IMR-90 (cell line): ENCODE data around the gene POLD4. TPM values are rescaled to one million over a fixed set of nuclear protein-coding genes. Genes with fewer than 3 reads are reported as not detected.

ENCODE experiments used
- ATAC-seq: fragments of 200-7000 bp; cut with Tn5 transposase; 2 replicates; pipeline ENCODE4 v1.9.1; 2020; ENCODE audit warnings: low read depth, mild to moderate bottlenecking, moderate library complexity
- BruUV-seq: library from RNA; stranded (reverse); fragments of 400-500 nt; replicated peaks from 2 replicates; lab custom pipeline; 2021; lab: Mats Ljungman, UMichigan
- CTCF ChIA-PET: fragments of 300-600 bp; formaldehyde crosslinking; extraction: SDS; loops from one replicate; lab custom pipeline; 2021; ENCODE audit warnings: antibody characterized with exemption; lab: Yijun Ruan, JAX
- POLR2A ChIA-PET: fragments of 300-600 bp; sonication (Branson Sonifier 250); formaldehyde crosslinking; loops from one replicate; lab custom pipeline; 2022; ENCODE audit warnings: antibody characterized with exemption; ENCODE audit not compliant: unreplicated experiment; lab: Charles Lee
- DNase-seq: peaks from one replicate; pipeline ENCODE4 v3.0.0; 2013
- H2AFZ ChIP-seq: replicated peaks from 2 replicates; pipeline ENCODE3; 2013; ENCODE audit warnings: low read length, mild to moderate bottlenecking; ENCODE audit not compliant: poor library complexity
- H2AK5ac ChIP-seq: 2 replicates; pipeline ENCODE4 v1.6.1; 2013; ENCODE audit warnings: low read depth, low read length, inconsistent platforms
- H2AK9ac ChIP-seq: replicated peaks from 2 replicates; pipeline ENCODE3; 2013; ENCODE audit warnings: mild to moderate bottlenecking, low read depth, low read length, moderate library complexity; ENCODE audit not compliant: poor library complexity
- H2BK120ac ChIP-seq: 2 replicates; pipeline ENCODE4 v1.6.1; 2013; ENCODE audit warnings: low read depth, low read length, inconsistent platforms
- H2BK15ac ChIP-seq: 3 replicates; pipeline ENCODE4 v1.6.1; 2013; ENCODE audit warnings: low read depth, low read length, inconsistent platforms
- H2BK20ac ChIP-seq: 2 replicates; pipeline ENCODE4 v1.6.1; 2013; ENCODE audit warnings: low read depth, mild to moderate bottlenecking, inconsistent platforms, low read length, moderate library complexity
- H2BK5ac ChIP-seq: 2 replicates; pipeline ENCODE4 v1.6.1; 2013; ENCODE audit warnings: mild to moderate bottlenecking, low read depth, low read length, inconsistent platforms; ENCODE audit not compliant: poor library complexity, severe bottlenecking
- H3K14ac ChIP-seq: replicated peaks from 2 replicates; pipeline ENCODE4 v1.6.1; 2013; ENCODE audit warnings: low read depth, low read length, inconsistent platforms
- H3K18ac ChIP-seq: 2 replicates; pipeline ENCODE4 v1.6.1; 2013; ENCODE audit warnings: low read depth, low read length, control low read depth
- H3K23ac ChIP-seq: 2 replicates; pipeline ENCODE4 v1.6.1; 2013; ENCODE audit warnings: low read depth, low read length, inconsistent platforms
- H3K27ac ChIP-seq: 2 replicates; pipeline ENCODE4 v1.5.1; 2013; ENCODE audit warnings: mild to moderate bottlenecking, control low read depth, low read length; ENCODE audit not compliant: insufficient read depth
- H3K27me3 ChIP-seq: 2 replicates; pipeline ENCODE4 v1.6.1; 2013; ENCODE audit warnings: low read length; ENCODE audit not compliant: control insufficient read depth, insufficient read depth
- H3K36me3 ChIP-seq: 2 replicates; pipeline ENCODE4 v1.6.1; 2013; ENCODE audit warnings: low read length, mixed read lengths; ENCODE audit not compliant: control insufficient read depth, insufficient read depth
- H3K4ac ChIP-seq: 2 replicates; pipeline ENCODE4 v1.6.1; 2013; ENCODE audit warnings: low read depth, low read length, inconsistent platforms
- H3K4me1 ChIP-seq: 2 replicates; pipeline ENCODE4 v1.6.1; 2013; ENCODE audit warnings: low read length, mixed read lengths; ENCODE audit not compliant: control insufficient read depth, insufficient read depth
- H3K4me2 ChIP-seq: 2 replicates; pipeline ENCODE4 v1.6.1; 2013; ENCODE audit warnings: low read depth, mild to moderate bottlenecking, control low read depth, low read length, moderate library complexity
- H3K4me3 ChIP-seq: 2 replicates; pipeline ENCODE4 v1.5.1; 2013; ENCODE audit warnings: low read depth, mild to moderate bottlenecking, control low read depth, low read length, moderate library complexity; ENCODE audit not compliant: insufficient read depth
- H3K56ac ChIP-seq: 2 replicates; pipeline ENCODE4 v1.6.1; 2013; ENCODE audit warnings: low read length, inconsistent platforms; ENCODE audit not compliant: insufficient read depth; ENCODE audit errors: extremely low read depth
- H3K79me1 ChIP-seq, 2 experiments: 2 replicates each; pipeline ENCODE4 v1.6.1; 2013; ENCODE audit warnings: low read length in 2 of 2, inconsistent platforms in 1 of 2, low read depth in 1 of 2
- H3K9ac ChIP-seq: 2 replicates; pipeline ENCODE4 v1.6.1; 2013; ENCODE audit warnings: low read depth, low read length, control low read depth
- H3K9me1 ChIP-seq: 2 replicates; pipeline ENCODE4 v1.6.1; 2013; ENCODE audit warnings: low read length, inconsistent platforms; ENCODE audit not compliant: insufficient read depth
- H3K9me3 ChIP-seq: 2 replicates; pipeline ENCODE4 v1.6.1; 2013; ENCODE audit warnings: low read length; ENCODE audit not compliant: control insufficient read depth, insufficient read depth
- H4K20me1 ChIP-seq: 2 replicates; pipeline ENCODE4 v1.6.1; 2013; ENCODE audit warnings: low read length, inconsistent platforms; ENCODE audit not compliant: insufficient read depth
- H4K5ac ChIP-seq: 2 replicates; pipeline ENCODE4 v1.6.1; 2013; ENCODE audit warnings: mild to moderate bottlenecking, low read depth, low read length, control low read depth
- H4K8ac ChIP-seq, 2 experiments: 2 replicates each; pipeline ENCODE4 v1.6.1; 2013; ENCODE audit warnings: low read depth in 2 of 2, low read length in 2 of 2, control low read depth in 1 of 2, inconsistent platforms in 1 of 2
- H4K91ac ChIP-seq: 2 replicates; pipeline ENCODE4 v1.6.1; 2013; ENCODE audit warnings: low read depth, low read length, inconsistent platforms; ENCODE audit not compliant: insufficient read depth
- BHLHE40 ChIP-seq: fragments of 150-350 bp; IDR thresholded peaks from 2 replicates; pipeline ENCODE4 v1.6.1; 2016; ENCODE audit warnings: mild to moderate bottlenecking, low read depth, low read length
- CEBPB ChIP-seq: IDR thresholded peaks from 2 replicates; pipeline ENCODE4 v1.6.1; 2012; ENCODE audit warnings: low read depth, low read length, improper control_type of control experiment
- CHD1 ChIP-seq: IDR thresholded peaks from 2 replicates; pipeline ENCODE4 v1.6.1; 2012; ENCODE audit warnings: low read depth, low read length, improper control_type of control experiment
- CTCF ChIP-seq: conservative IDR thresholded peaks from 2 replicates; pipeline ENCODE4 v1.5.1; 2012; ENCODE audit warnings: mild to moderate bottlenecking, low read depth, low read length, improper control_type of control experiment
- ELK1 ChIP-seq: fragments of 150-350 bp; IDR thresholded peaks from 2 replicates; pipeline ENCODE4 v1.6.1; 2016; ENCODE audit warnings: low read depth, mild to moderate bottlenecking, low read length, moderate library complexity, borderline replicate concordance
- FOS ChIP-seq: fragments of 150-350 bp; IDR thresholded peaks from 2 replicates; pipeline ENCODE4 v1.6.1; 2016; ENCODE audit warnings: low read depth, low read length
- MAZ ChIP-seq: IDR thresholded peaks from 2 replicates; pipeline ENCODE4 v1.6.1; 2012; ENCODE audit warnings: low read depth, mild to moderate bottlenecking, low read length, improper control_type of control experiment, moderate library complexity, borderline replicate concordance
- RCOR1 ChIP-seq: IDR thresholded peaks from 2 replicates; pipeline ENCODE4 v1.6.1; 2012; ENCODE audit warnings: mild to moderate bottlenecking, low read length, improper control_type of control experiment; ENCODE audit not compliant: insufficient replicate concordance
- RFX5 ChIP-seq: IDR thresholded peaks from 2 replicates; pipeline ENCODE4 v1.8.0; 2012; ENCODE audit warnings: low read depth, mild to moderate bottlenecking, low read length, moderate library complexity
- USF2 ChIP-seq: fragments of 150-350 bp; IDR thresholded peaks from 2 replicates; pipeline ENCODE4 v1.6.1; 2017; ENCODE audit warnings: mild to moderate bottlenecking, antibody characterized with exemption, low read length, low read depth
- WGBS, 2 experiments: methylation state at CpG; one replicate each; pipeline versions ENCODE4 v1.1.5 to v1.1.7; 2013; ENCODE audit warnings: missing lambda C conversion rate in 2 of 2; ENCODE audit not compliant: insufficient read length in 1 of 2; ENCODE audit errors: extremely low coverage in 2 of 2; 5-methylcytosine and 5-hydroxymethylcytosine counted together
- dilution Hi-C: fragments of 300-500 bp; cut with HindIII; formaldehyde crosslinking; loops from one replicate; pipeline ENCODE4 v1.14.3; 2018; ENCODE audit warnings: low sequenced_read_pairs; ENCODE audit not compliant: unreplicated experiment
- in situ Hi-C: fragments of 300-500 bp; cut with MboI; formaldehyde crosslinking; loops from 3 replicates; pipeline ENCODE4 v1.14.3; 2019; ENCODE audit warnings: low sequenced_read_pairs, inconsistent platforms, mixed read lengths
- intact Hi-C: fragments of 100-400 bp; cut with micrococcal nuclease; formaldehyde crosslinking; loops from 2 replicates; pipeline ENCODE4 v1.10.0; 2022
- polyA plus RNA-seq, 3 experiments: library from polyadenylated mRNA; depleted of rRNA; stranded (reverse); fragments of >200 nt; gene quantifications; 2 replicates each; pipeline ENCODE4 v1.2.3, GENCODE V29; 2012; ENCODE audit warnings: low replicate concordance in 1 of 3
- total RNA-seq: library from RNA; depleted of rRNA; stranded (reverse); fragments of >200 nt; gene quantifications from 2 replicates; pipeline ENCODE4 v1.2.3, GENCODE V29; 2012

POLD4 gene
- total and polyA plus RNA-seq, 2 of the 4 experiments (the other 2 are of a cell fraction), result 46.4 to 133 TPM

- no peak for TF ChIP-seq FOS
- no peak for TF ChIP-seq CEBPB
Measured at GRCh38 chr11:67372321-67372992, 19.1 kb upstream of the POLD4 start (continued).

- TF ChIP-seq CTCF, result no peak
- no peak for TF ChIP-seq USF2
- no peak for TF ChIP-seq CHD1
- no peak for TF ChIP-seq RCOR1
- TF ChIP-seq ELK1, result no peak
- no peak for TF ChIP-seq RFX5
- no peak for TF ChIP-seq BHLHE40
- no peak for TF ChIP-seq MAZ
- in situ Hi-C loops, result no loop called here
- H3K9me1 ChIP-seq, result peaks cover 36% of the 10 kb centered on the region
- H3K4me2 ChIP-seq, result peak overlapping the region; percentile 71
- H2BK20ac ChIP-seq, result peak overlapping the region; percentile 57; the same call in 1 of the 2 replicates
- peak overlapping the region; percentile 83 for H2BK120ac ChIP-seq
- peak overlapping the region; percentile 99 for H3K23ac ChIP-seq
- peaks cover 3% of the 10 kb centered on the region; the same call in 1 of the 2 replicates for H3K36me3 ChIP-seq
- intact Hi-C loops, result loop anchor here (2.0 kb wide), 1 partner anchor 15 kb away; no protein-coding TSS in a partner anchor
- CTCF ChIA-PET, result interaction anchor here (0.7 to 2.3 kb wide), 3 partner anchors 15 to 26 kb away, joined by 3 to 6 read pairs (median 3); no protein-coding TSS in a partner anchor
- peak overlapping the region; percentile 98 for H2AK5ac ChIP-seq
- H4K8ac ChIP-seq, result peak overlapping the region; percentile 13 to 78; a peak in 2 of 4 replicates
- ATAC-seq, result no peak
- H3K14ac ChIP-seq, result peak overlapping the region; percentile 89
- peak overlapping the region; percentile 88 for H4K91ac ChIP-seq
- H3K18ac ChIP-seq, result peak overlapping the region; percentile 18
- H3K56ac ChIP-seq, result peak overlapping the region; percentile 43; the same call in 1 of the 2 replicates
- H3K79me1 ChIP-seq, result peaks cover 5 to 50% of the 10 kb centered on the region in 2 experiments; a peak in 3 of 4 replicates
- POLR2A ChIA-PET, result no interaction called here
- H3K27ac ChIP-seq, result peak overlapping the region; percentile 34
- peak overlapping the region; percentile 95 for H2AK9ac ChIP-seq
- peaks cover 47% of the 10 kb centered on the region for H4K20me1 ChIP-seq
- peaks cover 52% of the 10 kb centered on the region for H3K4me1 ChIP-seq
- no peak for DNase-seq
- 0% methylated on average over 1 of the region's 16 CpGs; no CpG with 5 or more reads in 1 of the 2 experiments for WGBS, 2 experiments
- no TSS peak for BruUV-seq
- H4K5ac ChIP-seq, result peak overlapping the region; percentile 27
- H2BK5ac ChIP-seq, result peak overlapping the region; percentile 63
- H3K27me3 ChIP-seq, result no peaks in the 10 kb centered on the region
- dilution Hi-C loops, result no loop called here
- H3K4ac ChIP-seq, result peak overlapping the region; percentile 92
- H3K9ac ChIP-seq, result peak overlapping the region; percentile 73
- H3K9me3 ChIP-seq, result no peaks in the 10 kb centered on the region
- peak overlapping the region; percentile 52 for H3K4me3 ChIP-seq
- H2AFZ ChIP-seq, result peak overlapping the region; percentile 60
- peak overlapping the region; percentile 36; the same call in 1 of the 3 replicates for H2BK15ac ChIP-seq
Measured at GRCh38 chr11:67371911-67372320, 18.6 kb upstream of the POLD4 start.
